HG03139 (cell line): ENCODE measurements around the gene COL16A1.

Experiments used
- ATAC-seq: cut with Tn5 transposase; IDR thresholded peaks from one replicate; pipeline ENCODE4 v1.9.1; 2021; ENCODE audit not compliant: unreplicated experiment

COL16A1 gene

DNA sequence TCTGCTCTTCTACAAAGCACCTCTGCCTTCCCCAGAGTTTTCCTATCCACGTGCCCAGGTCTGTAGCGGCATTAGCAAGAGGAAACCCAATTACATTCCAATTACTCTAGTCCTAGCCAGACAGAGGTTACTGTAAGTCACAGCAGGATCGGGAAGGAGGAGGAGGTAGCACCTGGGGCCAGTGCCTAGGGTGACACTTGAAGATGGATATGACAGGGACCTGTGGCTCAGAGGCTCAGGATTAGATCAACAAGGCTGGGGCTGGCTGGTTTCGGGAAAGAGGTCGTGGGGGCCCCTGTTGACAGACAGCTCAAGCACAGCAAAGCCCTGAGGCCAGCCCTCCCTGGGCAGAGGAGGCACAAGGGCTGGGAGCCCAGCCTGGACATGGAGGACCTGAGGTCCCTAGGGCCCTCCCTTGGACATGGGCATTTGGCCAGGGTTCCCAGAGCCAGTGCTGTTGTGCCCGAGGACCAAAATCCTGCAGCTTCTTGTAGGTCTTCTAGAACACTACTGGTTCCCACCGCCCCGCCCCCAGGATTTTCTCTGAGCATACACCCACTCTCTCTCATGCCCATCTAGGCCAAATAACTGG lies 89.3 kb downstream of the COL16A1 start:
- ATAC-seq: no peak

DNA sequence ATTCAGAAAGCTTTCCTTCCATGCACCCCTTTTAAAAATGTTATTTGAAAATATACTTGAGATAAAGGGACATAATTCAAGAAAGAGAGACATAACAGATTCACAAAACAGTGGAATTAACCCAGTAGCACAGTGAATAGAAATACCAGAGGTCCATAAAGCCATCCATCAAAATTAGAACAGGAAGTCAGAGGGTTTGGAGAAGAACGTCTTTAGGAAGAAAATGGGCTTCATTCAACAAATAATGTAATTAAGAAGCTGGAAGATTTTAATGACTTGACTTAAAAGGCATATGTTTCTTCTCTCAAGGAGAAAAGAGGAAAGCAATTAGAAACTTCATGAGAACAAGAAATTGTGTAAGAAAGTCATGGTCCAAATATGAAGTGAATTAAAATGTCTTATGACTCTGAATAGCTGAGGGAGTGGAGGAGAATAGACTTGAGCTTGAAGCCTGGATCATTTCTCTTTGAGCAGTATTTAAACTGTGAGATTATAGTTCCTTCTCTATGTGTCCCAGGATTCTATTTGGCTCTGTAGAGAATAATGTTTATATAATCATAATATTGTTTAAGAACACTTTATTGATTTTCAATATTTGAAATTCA lies 94.2 kb downstream of the COL16A1 start:
- ATAC-seq: no peak

DNA sequence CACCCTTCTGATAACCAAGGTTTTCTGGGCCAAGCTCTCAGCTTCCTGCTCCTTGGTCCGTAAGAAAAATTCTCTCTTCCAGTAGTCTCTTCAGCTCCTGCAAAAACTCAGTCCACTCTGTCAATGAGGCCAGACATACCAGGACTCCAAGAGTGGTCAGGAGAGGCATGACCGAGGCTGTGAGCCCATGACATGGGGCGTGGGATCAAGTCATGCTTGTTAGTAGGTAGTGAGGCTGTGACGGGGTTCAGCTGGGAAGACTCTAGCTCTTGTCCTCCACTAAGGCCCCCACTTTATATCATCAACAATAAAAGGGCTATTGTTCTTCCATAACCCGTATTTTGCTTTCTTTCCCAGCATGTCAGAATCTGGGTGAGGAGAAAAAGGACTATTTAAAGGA lies 96.5 kb downstream of the COL16A1 start:
- ATAC-seq: no peak

DNA sequence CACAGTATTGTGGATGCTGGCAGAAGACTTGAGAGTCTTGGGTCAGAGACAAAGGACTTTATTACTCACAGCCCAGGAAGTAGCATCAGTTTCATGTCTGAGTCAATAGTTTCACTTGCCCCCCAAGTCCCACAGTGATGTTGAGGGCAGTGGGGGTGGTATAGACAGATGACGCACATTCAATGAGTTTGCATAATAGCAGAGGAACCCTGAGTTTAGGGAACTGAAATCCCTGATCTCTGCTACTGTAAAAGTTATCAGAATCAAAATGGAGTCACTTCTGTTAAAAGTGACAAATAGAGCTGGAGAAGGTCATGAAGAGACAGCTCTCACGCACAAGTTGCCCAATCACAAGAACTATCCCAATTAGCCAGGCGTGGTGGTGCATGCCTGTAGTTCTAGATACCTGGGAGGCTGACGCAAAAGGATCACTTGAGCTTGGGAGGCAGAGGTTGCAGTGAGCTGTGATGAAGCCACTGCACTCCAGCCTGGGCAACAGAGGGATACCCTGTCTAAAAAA lies 97.8 kb downstream of the COL16A1 start:
- ATAC-seq: peak; percentile 88
